GM10847 (cell line): ENCODE results near the gene PIAS1.

Experiments used
- POLR2A ChIP-seq: IDR thresholded peaks from 2 replicates; pipeline ENCODE4 v1.6.1; 2011; ENCODE audit not compliant: insufficient read length; ENCODE audit errors: extremely low read depth

PIAS1 gene

GRCh38 chr15:68055224-68055705, 1.1 kb downstream of the PIAS1 start:
- TF ChIP-seq POLR2A, result no peak

GRCh38 chr15:68056097-68056865, 2.2 kb downstream of the PIAS1 start:
- no peak for TF ChIP-seq POLR2A

GRCh38 chr15:68057034-68057433, 2.9 kb downstream of the PIAS1 start:
- no peak for TF ChIP-seq POLR2A

GRCh38 chr15:68057758-68058157, 3.6 kb downstream of the PIAS1 start:
- TF ChIP-seq POLR2A, result no peak

- TF ChIP-seq POLR2A, result no peak
Measured at GRCh38 chr15:68059630-68060029, 5.5 kb downstream of the PIAS1 start.

GRCh38 chr15:68061171-68061570, 7.1 kb downstream of the PIAS1 start:
- TF ChIP-seq POLR2A, result no peak

- TF ChIP-seq POLR2A, result no peak
Measured at GRCh38 chr15:68061602-68062001, 7.5 kb downstream of the PIAS1 start.

GRCh38 chr15:68062214-68062613, 8.1 kb downstream of the PIAS1 start:
- no peak for TF ChIP-seq POLR2A

- TF ChIP-seq POLR2A, result no peak
Measured at GRCh38 chr15:68062946-68063465, 8.9 kb downstream of the PIAS1 start.

- no peak for TF ChIP-seq POLR2A
Measured at GRCh38 chr15:68063606-68064005, 9.5 kb downstream of the PIAS1 start.

- TF ChIP-seq POLR2A, result no peak
Measured at GRCh38 chr15:68073576-68074288, 19.6 kb downstream of the PIAS1 start.

- no peak for TF ChIP-seq POLR2A
Measured at GRCh38 chr15:68075764-68076385, 21.8 kb downstream of the PIAS1 start.

- TF ChIP-seq POLR2A, result no peak
Measured at GRCh38 chr15:68078365-68078764, 24.2 kb downstream of the PIAS1 start.

GRCh38 chr15:68080334-68080733, 26.2 kb downstream of the PIAS1 start:
- no peak for TF ChIP-seq POLR2A

GRCh38 chr15:68080783-68081182, 26.7 kb downstream of the PIAS1 start:
- TF ChIP-seq POLR2A, result no peak

GRCh38 chr15:68081869-68082505, 27.9 kb downstream of the PIAS1 start:
- no peak for TF ChIP-seq POLR2A

GRCh38 chr15:68082735-68083134, 28.6 kb downstream of the PIAS1 start:
- TF ChIP-seq POLR2A, result no peak
